Astrocyte of the spinal cord (primary cell): ENCODE results near the gene PFDN2.

Experiments
- DNase-seq: peaks from one replicate; pipeline ENCODE4 v3.0.0; 2011; ENCODE audit warnings: low read depth, low spot score
- H3K4me3 ChIP-seq: 2 replicates; pipeline ENCODE4 v1.5.1; 2011; ENCODE audit warnings: low read depth, mild to moderate bottlenecking, low read length, moderate library complexity
- in situ Hi-C: cut with HindIII; loops from 2 replicates; pipeline ENCODE4 v1.10.0; 2017; ENCODE audit warnings: low sequenced_read_pairs
- TF ChIP-seq, protein P1 (sequence below): IDR thresholded peaks from 2 replicates; pipeline ENCODE4 v1.5.1; 2012; ENCODE audit warnings: low read depth, mild to moderate bottlenecking, low read length, inconsistent platforms

The PFDN2 gene

DNA sequence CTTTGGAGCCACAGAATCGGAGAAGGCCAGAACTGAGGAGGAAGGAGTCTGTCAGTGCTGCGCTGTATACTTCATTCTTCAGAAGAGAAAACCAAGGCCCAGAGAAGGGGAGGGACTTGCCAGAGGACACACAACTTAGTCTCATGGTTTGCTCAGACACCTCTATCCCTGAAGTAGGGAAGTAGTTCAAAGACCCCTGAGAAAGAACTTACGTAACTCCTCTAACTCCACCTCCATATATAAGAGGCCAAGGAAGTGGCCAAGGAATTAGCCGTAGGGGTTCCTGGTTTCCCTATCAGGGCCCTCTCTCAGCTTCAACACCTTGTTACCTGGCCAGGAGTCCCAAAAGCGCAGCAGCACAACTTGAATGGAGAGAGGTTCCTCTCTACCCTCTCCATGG is 27.9 kb downstream of the PFDN2 start:
- TF ChIP-seq, protein P1, sequence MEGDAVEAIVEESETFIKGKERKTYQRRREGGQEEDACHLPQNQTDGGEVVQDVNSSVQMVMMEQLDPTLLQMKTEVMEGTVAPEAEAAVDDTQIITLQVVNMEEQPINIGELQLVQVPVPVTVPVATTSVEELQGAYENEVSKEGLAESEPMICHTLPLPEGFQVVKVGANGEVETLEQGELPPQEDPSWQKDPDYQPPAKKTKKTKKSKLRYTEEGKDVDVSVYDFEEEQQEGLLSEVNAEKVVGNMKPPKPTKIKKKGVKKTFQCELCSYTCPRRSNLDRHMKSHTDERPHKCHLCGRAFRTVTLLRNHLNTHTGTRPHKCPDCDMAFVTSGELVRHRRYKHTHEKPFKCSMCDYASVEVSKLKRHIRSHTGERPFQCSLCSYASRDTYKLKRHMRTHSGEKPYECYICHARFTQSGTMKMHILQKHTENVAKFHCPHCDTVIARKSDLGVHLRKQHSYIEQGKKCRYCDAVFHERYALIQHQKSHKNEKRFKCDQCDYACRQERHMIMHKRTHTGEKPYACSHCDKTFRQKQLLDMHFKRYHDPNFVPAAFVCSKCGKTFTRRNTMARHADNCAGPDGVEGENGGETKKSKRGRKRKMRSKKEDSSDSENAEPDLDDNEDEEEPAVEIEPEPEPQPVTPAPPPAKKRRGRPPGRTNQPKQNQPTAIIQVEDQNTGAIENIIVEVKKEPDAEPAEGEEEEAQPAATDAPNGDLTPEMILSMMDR: no peak
- DNase-seq: no peak
- no peak overlapping the region for H3K4me3 ChIP-seq
- in situ Hi-C loops: no loop called here

DNA sequence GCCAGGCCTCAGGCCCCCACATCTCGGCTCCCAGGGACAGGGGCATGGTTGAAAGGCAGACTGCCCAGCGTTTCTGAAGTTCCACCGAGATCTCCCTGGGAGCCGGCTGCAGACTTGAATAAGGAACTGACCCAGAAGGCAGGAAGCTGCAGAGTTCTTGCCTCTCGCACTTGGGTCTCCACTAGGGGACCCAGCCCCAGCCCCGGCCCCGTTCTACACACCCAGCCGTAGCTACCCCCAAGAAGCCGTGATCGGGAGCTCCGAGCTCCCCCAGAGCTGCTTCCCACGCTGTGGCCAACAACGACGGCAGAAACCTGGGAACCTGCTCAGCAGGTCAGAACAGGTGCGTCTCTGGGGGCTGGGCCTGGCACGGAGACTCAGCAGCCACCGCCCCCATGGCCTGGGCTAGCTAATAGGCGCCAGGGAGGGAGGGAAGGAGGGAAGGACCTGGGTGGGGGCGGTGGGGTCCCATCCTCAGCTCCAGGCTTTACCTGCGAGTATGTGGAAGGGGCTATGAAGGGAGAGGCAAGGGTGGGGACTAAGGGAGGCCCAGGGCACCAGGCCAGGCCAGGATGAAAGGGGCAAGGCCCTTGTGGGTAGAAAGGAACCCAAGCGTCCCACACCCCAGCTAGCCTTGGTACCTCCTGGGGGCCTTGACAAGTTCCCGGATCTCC is 28.4 kb downstream of the PFDN2 start, which contains the start of gene NECTIN4:
TSS of gene NECTIN4 (minus strand) at position 308 of the 674 bp plus-strand sequence. CDS start at position 46, 262 bp downstream.
- DNase-seq: no peak
- no peak within 1 kb of the TSS for H3K4me3 ChIP-seq
- in situ Hi-C loops: no loop called here
- TF ChIP-seq, protein P1: no peak

DNA sequence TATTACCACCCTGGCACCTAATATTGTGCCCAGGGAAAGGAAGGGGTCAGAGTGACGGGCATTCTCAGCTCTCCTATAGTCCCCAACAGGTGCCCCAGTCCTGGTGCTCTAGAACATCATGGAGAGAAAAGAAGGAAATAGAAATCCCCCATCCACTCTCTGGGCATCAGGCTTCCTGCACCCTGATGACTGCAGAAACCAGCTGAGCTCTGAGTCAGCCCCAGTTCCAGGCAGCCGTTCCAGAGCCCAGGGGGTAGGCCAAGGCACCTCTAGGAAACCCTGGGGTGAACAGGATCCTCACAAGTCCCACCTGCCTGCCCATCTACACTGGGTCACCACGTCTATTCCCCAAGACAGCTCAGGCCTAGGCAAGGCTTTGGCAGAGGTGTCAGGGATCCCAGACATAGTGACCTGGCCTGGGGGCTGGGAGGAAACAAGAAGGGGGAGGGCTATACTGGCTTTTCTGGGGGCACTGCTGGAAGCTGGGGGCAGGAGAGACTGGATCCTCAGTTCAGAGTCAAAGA is 29.2 kb downstream of the PFDN2 start:
- H3K4me3 ChIP-seq: no peak overlapping the region
- in situ Hi-C loops: no loop called here
- DNase-seq: peak; percentile 34
- TF ChIP-seq, protein P1: no peak

DNA sequence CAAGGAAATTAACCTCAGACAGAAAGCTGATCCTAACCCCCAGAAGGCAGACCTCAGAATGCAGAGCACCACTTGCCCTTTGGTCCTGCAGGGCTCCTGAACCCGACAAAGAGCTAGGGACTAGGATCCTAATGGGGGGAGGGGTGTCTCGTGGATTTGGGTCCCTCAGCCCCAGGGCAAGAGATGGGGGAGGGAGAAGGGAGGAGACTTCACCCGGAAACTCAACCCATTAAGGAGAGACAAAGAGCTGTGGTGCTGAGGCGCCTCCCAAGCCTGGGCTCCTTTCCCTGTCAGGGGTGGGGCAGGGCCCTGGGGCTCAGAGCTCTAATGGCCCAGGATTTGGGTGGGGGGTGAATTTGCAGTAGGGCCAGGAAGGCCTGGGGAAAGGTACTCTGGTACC is 31.4 kb downstream of the PFDN2 start:
- no peak overlapping the region for H3K4me3 ChIP-seq
- DNase-seq: no peak
- TF ChIP-seq, protein P1: no peak
- in situ Hi-C loops: no loop called here

DNA sequence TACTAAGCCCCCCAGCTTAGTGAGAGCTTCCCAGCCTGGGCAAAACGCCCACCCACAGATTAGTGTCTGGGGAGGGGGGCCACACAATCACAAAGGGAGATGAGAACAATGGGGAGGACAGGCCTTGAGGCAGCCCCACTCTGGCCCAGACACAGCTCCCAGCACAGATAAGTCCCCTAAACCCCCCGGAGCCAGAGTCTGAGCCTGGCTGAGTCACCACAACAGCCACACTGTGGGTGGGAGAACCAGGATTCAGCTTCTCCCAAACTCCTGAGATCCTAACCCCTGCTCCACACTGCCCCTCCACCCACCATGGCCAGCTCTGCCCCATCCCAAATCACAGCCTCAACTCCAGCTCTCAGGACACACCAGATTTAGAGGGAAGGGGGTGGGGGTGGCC is 32.7 kb downstream of the PFDN2 start:
- no peak overlapping the region for H3K4me3 ChIP-seq
- in situ Hi-C loops: no loop called here
- DNase-seq: peak; percentile 26

DNA sequence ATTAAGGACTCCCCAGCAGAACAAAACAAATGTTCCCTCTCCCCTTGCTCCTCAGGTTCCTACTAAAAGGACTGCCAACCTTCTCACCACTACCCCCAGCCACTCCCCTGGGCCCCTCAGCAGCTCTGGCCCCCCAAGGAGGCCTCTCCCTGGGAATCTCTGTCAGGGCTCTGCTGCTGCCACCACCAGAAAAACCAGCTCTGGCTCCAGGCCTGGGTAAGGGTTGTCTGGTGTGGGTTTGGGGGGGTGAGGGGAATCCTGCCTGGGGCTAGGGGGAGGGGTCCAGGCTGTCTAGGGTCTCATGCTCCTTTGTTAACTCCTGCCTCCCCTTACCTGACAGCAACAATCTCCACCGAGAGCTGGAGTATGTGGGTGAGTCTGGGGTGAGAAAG is 33.2 kb downstream of the PFDN2 start:
- no peak for DNase-seq
- in situ Hi-C loops: no loop called here
- TF ChIP-seq, protein P1: no peak
- no peak overlapping the region for H3K4me3 ChIP-seq

More for the DNA sequence above, 32.7 kb downstream of the PFDN2 start:
- TF ChIP-seq, protein P1: no peak
